ENCODE results near the gene RHO. TPM values are rescaled to one million over a fixed set of nuclear protein-coding genes. Genes with fewer than 3 reads are reported as not detected.

Gene RHO
- total and polyA plus RNA-seq, 10 of the 15 experiments (the other 5 are each of a cell fraction or from before 2014, with no cell fraction given) = not detected

GRCh38 chr3:129552287-129553050 is 24.0 kb downstream of the RHO start (continued):
- TF ChIP-seq ZNF274 (IDR thresholded peaks at IDR 0.05; ENCODE audit: insufficient read depth, insufficient read length) = no peak
- TF ChIP-seq CHD2 (IDR thresholded peaks at IDR 0.05; ENCODE audit: borderline replicate concordance, low read depth, low read length) = no peak
- TF ChIP-seq NR2F1 (conservative IDR thresholded peaks at IDR 0.05) = no peak
- TF ChIP-seq ASH2L (IDR thresholded peaks at IDR 0.05; ENCODE audit: borderline replicate concordance, low read depth) = no peak
- TF ChIP-seq EED (IDR thresholded peaks at IDR 0.05; ENCODE audit: low read depth) = no peak
- no peak for TF ChIP-seq STAT3 (IDR thresholded peaks at IDR 0.05; ENCODE audit: low read depth, low read length)
- no peak for TF ChIP-seq HSF1 (IDR thresholded peaks at IDR 0.05; ENCODE audit: low read depth, low read length)
- TF ChIP-seq SMAD1 (IDR thresholded peaks at IDR 0.05; ENCODE audit: low read depth, partially characterized antibody) = no peak

DNA sequence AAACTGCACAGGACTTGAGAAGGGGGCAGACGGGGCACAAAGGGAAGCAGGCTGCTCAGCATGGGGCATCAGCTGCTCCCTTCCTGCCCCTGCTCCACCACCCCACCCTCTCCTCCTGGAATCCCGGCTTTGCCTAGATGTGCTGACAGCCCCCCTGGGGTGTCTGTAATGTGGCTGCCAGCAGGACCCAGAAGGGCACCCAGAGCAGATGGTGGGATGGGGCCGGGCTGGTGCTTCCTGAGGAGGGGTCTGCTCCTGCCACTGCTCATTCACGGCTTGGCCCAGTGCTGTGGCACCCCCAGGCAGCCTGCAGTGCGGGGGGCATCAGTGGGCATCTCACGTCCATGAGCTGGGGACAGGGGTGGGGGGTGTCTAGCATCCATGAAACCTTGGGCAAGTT is 24.7 kb downstream of the RHO start:
- H3K9ac ChIP-seq (ENCODE audit: control insufficient read depth, insufficient read depth, low read length) = no peak overlapping the region
- no peak overlapping the region for H3K4me2 ChIP-seq (ENCODE audit: control insufficient read depth, insufficient read depth)
- FAIRE-seq = no peak
- H3K4me3 ChIP-seq = no peak overlapping the region
- no TSS peak for BruUV-seq (replicated peaks)
- H3K27ac ChIP-seq (ENCODE audit: control insufficient read depth, insufficient read depth) = no peak overlapping the region
- H3K27me3 ChIP-seq (replicated peaks in 1 of 2; ENCODE audit: control insufficient read depth in 2 of 2, insufficient read depth in 2 of 2, low read length in 1 of 2) = peaks cover 2 to 7% of the 10 kb centered on the region in 2 experiments; a peak in 3 of 4 replicates
- ChIA-PET SMC1A (ENCODE audit: uncharacterized antibody, unreplicated experiment) (interaction anchor here (0.9 to 1.0 kb wide), 2 partner anchors 32 to 61 kb away, joined by 3 read pairs; no protein-coding TSS in a partner anchor), POLR2A (no interaction called here), RAD21 (ENCODE audit: unreplicated experiment) (interaction anchor here (2.1 kb wide), 2 partner anchors 60 to 63 kb away, joined by 6 to 8 read pairs; no protein-coding TSS in a partner anchor), CTCF (interaction anchor here (1.1 to 3.9 kb wide), 2 partner anchors 63 to 93 kb away, joined by 3 to 15 read pairs; no protein-coding TSS in a partner anchor)
- no peaks in the 10 kb centered on the region for H3K36me3 ChIP-seq (ENCODE audit: control insufficient read depth in 2 of 2, insufficient read depth in 2 of 2, low read length in 1 of 2)
- 21% methylated on average over 6 of the region's 6 CpGs for whole genome bisulfite sequencing (ENCODE audit: insufficient coverage, insufficient replicate concordance, low lambda C conversion rate, missing lambda C conversion rate)
- no peak overlapping the region for H2AFZ ChIP-seq (ENCODE audit: control insufficient read depth, low read depth, low read length)
- no peaks in the 10 kb centered on the region for H3K79me2 ChIP-seq (ENCODE audit: control insufficient read depth, insufficient read depth, low read length)
- no peaks in the 10 kb centered on the region for H4K20me1 ChIP-seq (ENCODE audit: control insufficient read depth, insufficient read depth)
- ATAC-seq = no peak
- no peaks in the 10 kb centered on the region for H3K4me1 ChIP-seq (ENCODE audit: control insufficient read depth, insufficient read depth, low read length)
- intact Hi-C loops (cut with micrococcal nuclease; ENCODE audit: unreplicated experiment) (no loop called here), in situ Hi-C loops (cut with MboI) (no loop called here)
- H3K9me3 ChIP-seq (replicated peaks; ENCODE audit: control insufficient read depth, insufficient read depth, low read length) = no peaks in the 10 kb centered on the region
- DNase-seq (ENCODE audit: low read depth, low spot score) = no peak
- TF ChIP-seq ZSCAN29 (IDR thresholded peaks at IDR 0.05) (no peak), USF1 (IDR thresholded peaks at IDR 0.05; ENCODE audit: borderline replicate concordance, extremely low read length, insufficient read depth, low read depth, low read length) (no peak), IKZF1 (conservative IDR thresholded peaks at IDR 0.05) (no peak), SRF (IDR thresholded peaks at IDR 0.05; ENCODE audit: low read depth in 2 of 2, low read length in 2 of 2) (no peak), TCF3 (IDR thresholded peaks at IDR 0.05; ENCODE audit: borderline replicate concordance, insufficient read depth, low read depth, low read length) (no peak)
- TF ChIP-seq, protein P1, sequence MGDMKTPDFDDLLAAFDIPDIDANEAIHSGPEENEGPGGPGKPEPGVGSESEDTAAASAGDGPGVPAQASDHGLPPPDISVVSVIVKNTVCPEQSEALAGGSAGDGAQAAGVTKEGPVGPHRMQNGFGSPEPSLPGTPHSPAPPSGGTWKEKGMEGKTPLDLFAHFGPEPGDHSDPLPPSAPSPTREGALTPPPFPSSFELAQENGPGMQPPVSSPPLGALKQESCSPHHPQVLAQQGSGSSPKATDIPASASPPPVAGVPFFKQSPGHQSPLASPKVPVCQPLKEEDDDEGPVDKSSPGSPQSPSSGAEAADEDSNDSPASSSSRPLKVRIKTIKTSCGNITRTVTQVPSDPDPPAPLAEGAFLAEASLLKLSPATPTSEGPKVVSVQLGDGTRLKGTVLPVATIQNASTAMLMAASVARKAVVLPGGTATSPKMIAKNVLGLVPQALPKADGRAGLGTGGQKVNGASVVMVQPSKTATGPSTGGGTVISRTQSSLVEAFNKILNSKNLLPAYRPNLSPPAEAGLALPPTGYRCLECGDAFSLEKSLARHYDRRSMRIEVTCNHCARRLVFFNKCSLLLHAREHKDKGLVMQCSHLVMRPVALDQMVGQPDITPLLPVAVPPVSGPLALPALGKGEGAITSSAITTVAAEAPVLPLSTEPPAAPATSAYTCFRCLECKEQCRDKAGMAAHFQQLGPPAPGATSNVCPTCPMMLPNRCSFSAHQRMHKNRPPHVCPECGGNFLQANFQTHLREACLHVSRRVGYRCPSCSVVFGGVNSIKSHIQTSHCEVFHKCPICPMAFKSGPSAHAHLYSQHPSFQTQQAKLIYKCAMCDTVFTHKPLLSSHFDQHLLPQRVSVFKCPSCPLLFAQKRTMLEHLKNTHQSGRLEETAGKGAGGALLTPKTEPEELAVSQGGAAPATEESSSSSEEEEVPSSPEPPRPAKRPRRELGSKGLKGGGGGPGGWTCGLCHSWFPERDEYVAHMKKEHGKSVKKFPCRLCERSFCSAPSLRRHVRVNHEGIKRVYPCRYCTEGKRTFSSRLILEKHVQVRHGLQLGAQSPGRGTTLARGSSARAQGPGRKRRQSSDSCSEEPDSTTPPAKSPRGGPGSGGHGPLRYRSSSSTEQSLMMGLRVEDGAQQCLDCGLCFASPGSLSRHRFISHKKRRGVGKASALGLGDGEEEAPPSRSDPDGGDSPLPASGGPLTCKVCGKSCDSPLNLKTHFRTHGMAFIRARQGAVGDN (IDR thresholded peaks at IDR 0.05) = no peak

Data from GM12878 (cell line).